Neural progenitor cell (in vitro differentiated cells): ENCODE measurements around the gene LASP1.

Source experiments
- CTCF ChIP-seq: fragments of 200-600 bp; sonication (generic); IDR thresholded peaks from 2 replicates; pipeline ENCODE4 v1.5.1; 2017; ENCODE audit warnings: antibody characterized with exemption, mild to moderate bottlenecking
- EZH2phosphoT487 ChIP-seq: fragments of 200-600 bp; sonication (generic); IDR thresholded peaks from 2 replicates; pipeline ENCODE4 v1.6.1; 2017; ENCODE audit warnings: antibody characterized with exemption

GRCh38 chr17:38926293-38927070, 56.6 kb downstream of the LASP1 start:
- no peak for TF ChIP-seq CTCF
- no peak for TF ChIP-seq EZH2phosphoT487
